HepG2 (cell line): ENCODE measurements around the gene PJA1. TPM values are rescaled to one million over a fixed set of nuclear protein-coding genes. Genes with fewer than 3 reads are reported as not detected.

Experiments used
- DMTF1 ChIP-seq: sonication (generic); formaldehyde crosslinking; IDR thresholded peaks from 2 replicates; pipeline ENCODE4 v1.4.0; 2020; ENCODE audit warnings: mild to moderate bottlenecking, missing genetic modification reagents
- HMGA1 ChIP-seq: sonication (generic); formaldehyde crosslinking; conservative IDR thresholded peaks from 2 replicates; pipeline ENCODE4 v1.4.0; 2020; ENCODE audit warnings: missing genetic modification reagents
- NFIC ChIP-seq: IDR thresholded peaks from 2 replicates; pipeline ENCODE4 v1.6.1; 2012; ENCODE audit warnings: mild to moderate bottlenecking, low read length, inconsistent platforms
- PBX2 ChIP-seq: IDR thresholded peaks from 2 replicates; pipeline ENCODE4 v1.6.1; 2016; ENCODE audit warnings: control low read depth
- TRAFD1 ChIP-seq: sonication (generic); formaldehyde crosslinking; IDR thresholded peaks from 2 replicates; pipeline ENCODE4 v1.5.1; 2020; ENCODE audit warnings: missing genetic modification reagents, mild to moderate bottlenecking, borderline replicate concordance
- ZKSCAN1 ChIP-seq: fragments of 150-350 bp; IDR thresholded peaks from 2 replicates; pipeline ENCODE4 v1.6.1; 2014; ENCODE audit warnings: low read length
- ZNF609 ChIP-seq: sonication (generic); formaldehyde crosslinking; IDR thresholded peaks from 2 replicates; pipeline ENCODE4 v1.4.0; 2020; ENCODE audit warnings: mild to moderate bottlenecking, missing genetic modification reagents, borderline replicate concordance
- ZNF7 ChIP-seq: IDR thresholded peaks from 2 replicates; pipeline ENCODE4 v1.6.1; 2016; ENCODE audit warnings: missing biosample characterization, missing genetic modification reagents
- ZNF768 ChIP-seq: sonication (generic); formaldehyde crosslinking; IDR thresholded peaks from 2 replicates; pipeline ENCODE4 v1.4.0; 2020; ENCODE audit warnings: missing genetic modification reagents
- polyA plus RNA-seq, 8 experiments: library from polyadenylated mRNA; depleted of rRNA in 3 of 8; stranded (reverse) in 7 of 8; unstranded in 1 of 8; fragments of >200 nt; fragmentation: Illumina TruSeq in 4 of 8; extraction: Trizol in 4 of 8; gene quantifications; 2 replicates each; pipeline versions ENCODE4 v1.2.1 to v1.2.3, GENCODE V29; 2011 to 2016; ENCODE audit warnings: low read depth in 4 of 8, missing spikeins in 1 of 8, mixed read lengths in 1 of 8; ENCODE audit not compliant: insufficient read depth in 1 of 8
- total RNA-seq, 5 experiments: library from RNA; depleted of rRNA; stranded (reverse); fragments of >200 nt; fragmentation: Illumina TruSeq; extraction: Trizol; gene quantifications; 2 replicates each; pipeline ENCODE4 v1.2.3, GENCODE V29; 2016; ENCODE audit warnings: low read depth in 1 of 5

The PJA1 gene
- total and polyA plus RNA-seq, 2 of the 13 experiments (the other 11 are each of a cell fraction or from before 2014, with no cell fraction given): 3.6 to 9.6 TPM

- no peak for TF ChIP-seq NFIC
- no peak for TF ChIP-seq ZKSCAN1
- TF ChIP-seq ZNF7 (CRISPR knock-in tag): no peak
- TF ChIP-seq ZNF768 (CRISPR knock-in tag): no peak
- TF ChIP-seq DMTF1 (CRISPR knock-in tag): no peak
- no peak for TF ChIP-seq HMGA1 (CRISPR knock-in tag)
- TF ChIP-seq TRAFD1 (CRISPR knock-in tag): no peak
- TF ChIP-seq ZNF609: no peak
- no peak for TF ChIP-seq PBX2 (CRISPR knock-in tag)
Measured at GRCh38 chrX:69138118-69138390, 27.2 kb downstream of the PJA1 start (continued).
